OCI-LY3 (cell line): ENCODE results near the gene SCYGR2.

Experiments used
- CTCF ChIP-seq: fragments of 200-600, 300-600 bp; sonication (generic); IDR thresholded peaks from 2 replicates; pipeline ENCODE4 v1.5.1; 2014; ENCODE audit warnings: antibody characterized with exemption, low read length, low read depth
- EZH2phosphoT487 ChIP-seq: fragments of 200-600 bp; shearing (Covaris generic); IDR thresholded peaks from 2 replicates; pipeline ENCODE4 v1.6.1; 2018; ENCODE audit warnings: antibody characterized with exemption, mixed run types, low read depth

- TF ChIP-seq EZH2phosphoT487 = no peak
- no peak for TF ChIP-seq CTCF
These were observed 17.2 kb downstream of the SCYGR2 start for GRCh38 chr2:227615906-227616305.
